Measurements from ENCODE around the gene ZKSCAN3.

ZKSCAN3 gene

GRCh38 chr6:28380381-28380780, 30.6 kb downstream of the ZKSCAN3 start:
- no peak overlapping the region for H3K27ac ChIP-seq (replicated peaks)
- H3K27me3 ChIP-seq (ENCODE audit: insufficient read depth, poor library complexity, severe bottlenecking): no peaks in the 10 kb centered on the region
- no peak for TF ChIP-seq POLR2AphosphoS5 (IDR thresholded peaks at IDR 0.05; ENCODE audit: low read depth)
- no peak overlapping the region for H3K4me3 ChIP-seq (replicated peaks; ENCODE audit: insufficient read depth, low read length)
- DNase-seq (ENCODE audit: low read depth in 1 of 2, low spot score in 1 of 2): no peak

DNA sequence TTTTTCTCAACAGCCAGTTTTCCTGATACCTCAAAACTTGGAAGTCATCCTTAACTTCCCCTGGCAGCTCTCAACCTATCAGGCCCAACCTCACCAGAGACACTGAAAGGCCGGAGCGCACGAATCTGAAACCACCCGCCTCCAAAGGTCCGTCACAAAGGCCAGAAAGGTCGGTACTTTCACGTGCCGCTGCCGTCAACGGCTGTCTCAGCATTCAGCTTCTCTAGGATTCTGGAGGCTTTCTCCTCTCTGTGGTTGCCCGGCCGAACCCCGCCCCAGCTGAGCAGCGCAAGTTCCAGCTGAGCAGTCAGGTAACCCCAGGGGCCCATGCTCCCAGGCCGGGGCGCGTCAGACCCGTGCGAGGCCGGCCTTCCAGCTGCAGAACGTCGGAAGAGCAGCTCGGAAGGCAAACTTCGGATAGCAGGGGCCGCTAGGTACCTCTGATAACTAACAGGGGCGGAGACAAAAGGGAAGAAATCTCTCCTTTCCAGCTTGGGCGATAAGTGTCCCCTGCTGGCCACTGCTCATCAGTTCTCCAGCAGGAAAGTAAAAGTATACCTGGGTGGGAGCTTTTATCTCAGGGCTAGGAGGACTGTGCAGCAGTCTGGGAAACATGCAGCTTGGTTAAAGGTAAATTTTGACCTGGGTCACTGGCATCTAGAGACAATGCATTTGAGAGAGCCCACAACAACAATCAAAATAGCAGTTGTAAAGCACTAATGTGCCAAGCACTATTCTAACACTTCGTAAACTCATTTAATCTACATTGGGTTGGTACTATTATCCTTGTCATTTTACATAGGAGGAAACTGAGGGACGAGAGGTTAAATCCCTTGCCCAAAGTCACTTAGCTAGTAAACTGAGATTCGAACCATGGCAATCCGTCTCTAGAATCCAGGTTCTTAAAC, 33.7 kb downstream of the ZKSCAN3 start:
- TF ChIP-seq POLR2AphosphoS5 (IDR thresholded peaks at IDR 0.05; ENCODE audit: low read depth) (no peak), GABPA (IDR thresholded peaks at IDR 0.05; ENCODE audit: low read depth) (no peak), CTCF (IDR thresholded peaks at IDR 0.05; ENCODE audit: insufficient read depth, low read length) (no peak)
- no peak overlapping the region for H3K4me3 ChIP-seq (replicated peaks; ENCODE audit: insufficient read depth, low read length)
- no peak overlapping the region for H3K27ac ChIP-seq (replicated peaks)
- H3K27me3 ChIP-seq (ENCODE audit: insufficient read depth, poor library complexity, severe bottlenecking): no peaks in the 10 kb centered on the region
- peak in 1 of 2 experiments; percentile 24 for DNase-seq (ENCODE audit: low read depth in 1 of 2, low spot score in 1 of 2)

DNA sequence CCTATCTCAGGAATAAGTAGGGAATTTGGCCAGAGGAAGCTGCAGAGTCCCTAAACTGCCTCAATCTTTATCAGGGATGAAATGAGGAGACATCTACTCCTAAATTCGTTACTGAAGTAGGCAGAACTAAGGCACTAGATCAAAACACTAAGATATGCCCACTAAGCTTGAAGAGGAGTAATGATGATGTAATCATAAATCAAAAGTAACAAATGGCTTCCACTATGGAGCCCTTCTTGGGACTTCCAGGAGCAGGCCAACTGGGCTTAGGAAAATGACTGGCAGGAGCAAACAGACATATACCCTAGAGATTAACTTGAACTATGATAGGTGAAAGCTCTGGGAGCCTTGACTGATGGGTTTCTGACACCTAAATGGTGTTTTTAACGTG, 34.4 kb downstream of the ZKSCAN3 start:
- Histone ChIP-seq H3K27me3 (ENCODE audit: insufficient read depth, poor library complexity, severe bottlenecking) (no peaks in the 10 kb centered on the region), H3K4me3 (replicated peaks; ENCODE audit: insufficient read depth, low read length) (no peak overlapping the region), H3K27ac (replicated peaks) (no peak overlapping the region)
- no peak for TF ChIP-seq CTCF (IDR thresholded peaks at IDR 0.05; ENCODE audit: insufficient read depth, low read length)
- no peak for TF ChIP-seq SPI1 (IDR thresholded peaks at IDR 0.05; ENCODE audit: borderline replicate concordance, low read depth)
- no peak for TF ChIP-seq REST (IDR thresholded peaks at IDR 0.05; ENCODE audit: insufficient replicate concordance, low read depth)
- TF ChIP-seq GABPA (IDR thresholded peaks at IDR 0.05; ENCODE audit: low read depth): no peak
- TF ChIP-seq POLR2AphosphoS5 (IDR thresholded peaks at IDR 0.05; ENCODE audit: low read depth): no peak
- DNase-seq (ENCODE audit: low read depth in 1 of 2, low spot score in 1 of 2): no peak

GRCh38 chr6:28390688-28391087, 40.9 kb downstream of the ZKSCAN3 start:
- TF ChIP-seq GABPA (IDR thresholded peaks at IDR 0.05; ENCODE audit: low read depth): no peak
- Histone ChIP-seq H3K4me3 (replicated peaks; ENCODE audit: insufficient read depth, low read length) (no peak overlapping the region), H3K27me3 (ENCODE audit: insufficient read depth, poor library complexity, severe bottlenecking) (no peaks in the 10 kb centered on the region), H3K27ac (replicated peaks) (no peak overlapping the region)
- DNase-seq (ENCODE audit: low read depth in 1 of 2, low spot score in 1 of 2): no peak

DNA sequence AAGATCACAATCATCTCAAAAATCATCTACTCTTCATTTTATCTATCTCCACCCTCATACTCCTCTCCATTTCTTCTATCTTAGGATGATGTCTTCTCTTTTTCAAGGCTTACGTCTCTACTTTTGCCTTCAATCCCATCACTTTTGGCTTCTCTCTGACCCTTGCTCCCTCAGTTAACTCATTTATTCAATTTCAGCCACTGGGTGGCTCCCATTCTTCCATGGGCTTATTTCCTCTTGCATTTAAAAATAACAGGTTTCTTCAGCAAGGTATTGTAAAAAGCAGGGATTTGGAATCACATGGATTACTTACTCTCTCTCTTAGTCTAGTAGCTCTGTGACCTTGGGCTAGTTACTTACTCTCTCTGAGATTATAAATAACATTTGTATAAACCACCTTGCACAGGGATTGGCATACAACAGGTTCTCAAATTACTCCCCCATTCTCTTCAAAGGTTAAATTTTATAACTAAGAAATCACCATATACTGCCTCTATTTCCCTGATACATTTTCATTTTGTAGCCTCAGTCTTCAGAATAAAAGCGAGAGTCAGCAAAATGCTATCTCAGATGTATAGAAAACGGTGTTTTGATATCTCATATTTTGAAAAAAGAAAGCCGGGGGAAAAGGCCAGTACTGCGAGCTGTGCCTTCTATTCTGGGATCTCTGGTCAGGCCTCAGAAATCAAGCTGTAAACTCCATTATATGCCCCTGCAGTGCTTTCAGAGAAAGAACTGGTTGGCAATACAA, 44.3 kb downstream of the ZKSCAN3 start:
- TF ChIP-seq REST (IDR thresholded peaks at IDR 0.05; ENCODE audit: insufficient replicate concordance, low read depth) (no peak), GABPA (IDR thresholded peaks at IDR 0.05; ENCODE audit: low read depth) (no peak), CTCF (IDR thresholded peaks at IDR 0.05; ENCODE audit: insufficient read depth, low read length) (no peak), POLR2AphosphoS5 (IDR thresholded peaks at IDR 0.05; ENCODE audit: low read depth) (no peak), SPI1 (IDR thresholded peaks at IDR 0.05; ENCODE audit: borderline replicate concordance, low read depth) (no peak)
- no peak overlapping the region for H3K4me3 ChIP-seq (replicated peaks; ENCODE audit: insufficient read depth, low read length)
- H3K27me3 ChIP-seq (ENCODE audit: insufficient read depth, poor library complexity, severe bottlenecking): no peaks in the 10 kb centered on the region
- DNase-seq (ENCODE audit: low read depth in 1 of 2, low spot score in 1 of 2): no peak
- no peak overlapping the region for H3K27ac ChIP-seq (replicated peaks)

All from HL-60 (cell line).